Left lung (tissue), 10 donors: ENCODE results near the gene IKBIP. TPM values are rescaled to one million over a fixed set of nuclear protein-coding genes. Genes with fewer than 3 reads are reported as not detected.

Experiments used
- ATAC-seq: fragments of 200-7000 bp; cut with Tn5 transposase; one replicate; pipeline ENCODE4 v1.9.1; 2020; ENCODE audit warnings: moderate library complexity
- DNase-seq, 4 donors: peaks; one replicate each; pipeline ENCODE4 v3.0.0-alpha.2; 2013 to 2020
- H3K27ac ChIP-seq, 2 donors: fragments of 200-600 bp; sonication (generic) in 1 of 2; one replicate each; pipeline versions ENCODE4 v1.5.0 to v1.8.0; 2020 to 2021
- H3K27me3 ChIP-seq, 2 donors: fragments of 200-600 bp; sonication (generic) in 1 of 2; one replicate each; pipeline versions ENCODE4 v1.5.0 to v1.8.0; 2020 to 2021
- H3K36me3 ChIP-seq, 2 donors: fragments of 200-600 bp; sonication (generic) in 1 of 2; one replicate each; pipeline versions ENCODE4 v1.5.0 to v1.8.0; 2020 to 2021
- H3K4me1 ChIP-seq, 2 donors: fragments of 200-600 bp; one replicate each; pipeline ENCODE4 v1.8.0; 2021
- H3K4me3 ChIP-seq, 2 donors: fragments of 200-600 bp; sonication (generic) in 1 of 2; one replicate each; pipeline versions ENCODE4 v1.5.0 to v1.8.0; 2020 to 2021; ENCODE audit warnings: mild to moderate bottlenecking in 1 of 2
- H3K9me3 ChIP-seq, 2 donors: fragments of 200-600 bp; sonication (generic) in 1 of 2; one replicate each; pipeline versions ENCODE4 v1.5.0 to v1.8.0; 2020 to 2021
- intact Hi-C, 2 donors: fragments of 100-400 bp; cut with DNase I; formaldehyde crosslinking; loops; one replicate each; pipeline versions ENCODE4 v1.11.2 to v1.14.2; 2022
- polyA plus RNA-seq, 6 donors: library from polyadenylated mRNA; unstranded; fragments of 120-200 nt; gene quantifications; one replicate each; pipeline ENCODE4 v1.2.1, GENCODE V29; 2013; ENCODE audit not compliant: insufficient read length in 6 of 6
- total RNA-seq, 2 donors: library from RNA; stranded (reverse); fragmentation: NEBNext Ultra II Directional; extraction: Animal tissue kit (Norgen Biotek cat#: 25700); gene quantifications; one replicate each; pipeline ENCODE4 v1.2.1, GENCODE V29; 2021
- TF ChIP-seq, protein P1 (sequence below), 2 donors: fragments of 200-600 bp; sonication (generic) in 1 of 2; IDR thresholded peaks; one replicate each; pipeline versions ENCODE4 v1.5.0 to v1.8.0; 2021; ENCODE audit warnings: antibody characterized with exemption in 2 of 2
- donor health status: DM: no; HTN: yes; CAD: no.
- donor health status: DM: no; HTN: no; CAD: no.

The IKBIP gene
- total and polyA plus RNA-seq, 8 donors, result 23.6 to 31.7 (median 28.5) TPM

GRCh38 chr12:98671459-98671858, 26.9 kb upstream of the IKBIP start:
- intact Hi-C loops, result no loop called here
- Histone ChIP-seq H3K36me3 (peaks cover 0 to 83% of the 10 kb centered on the region in 2 donors), H3K9me3 (no peaks in the 10 kb centered on the region), H3K4me1 (no peaks in the 10 kb centered on the region), H3K27ac (no peak overlapping the region), H3K4me3 (no peak overlapping the region), H3K27me3 (no peaks in the 10 kb centered on the region)
- TF ChIP-seq, protein P1, sequence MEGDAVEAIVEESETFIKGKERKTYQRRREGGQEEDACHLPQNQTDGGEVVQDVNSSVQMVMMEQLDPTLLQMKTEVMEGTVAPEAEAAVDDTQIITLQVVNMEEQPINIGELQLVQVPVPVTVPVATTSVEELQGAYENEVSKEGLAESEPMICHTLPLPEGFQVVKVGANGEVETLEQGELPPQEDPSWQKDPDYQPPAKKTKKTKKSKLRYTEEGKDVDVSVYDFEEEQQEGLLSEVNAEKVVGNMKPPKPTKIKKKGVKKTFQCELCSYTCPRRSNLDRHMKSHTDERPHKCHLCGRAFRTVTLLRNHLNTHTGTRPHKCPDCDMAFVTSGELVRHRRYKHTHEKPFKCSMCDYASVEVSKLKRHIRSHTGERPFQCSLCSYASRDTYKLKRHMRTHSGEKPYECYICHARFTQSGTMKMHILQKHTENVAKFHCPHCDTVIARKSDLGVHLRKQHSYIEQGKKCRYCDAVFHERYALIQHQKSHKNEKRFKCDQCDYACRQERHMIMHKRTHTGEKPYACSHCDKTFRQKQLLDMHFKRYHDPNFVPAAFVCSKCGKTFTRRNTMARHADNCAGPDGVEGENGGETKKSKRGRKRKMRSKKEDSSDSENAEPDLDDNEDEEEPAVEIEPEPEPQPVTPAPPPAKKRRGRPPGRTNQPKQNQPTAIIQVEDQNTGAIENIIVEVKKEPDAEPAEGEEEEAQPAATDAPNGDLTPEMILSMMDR (IDR thresholded peaks at IDR 0.05), result no peak
- no peak for ATAC-seq
- DNase-seq, result peak in 1 of 4 donors; percentile 5

- Histone ChIP-seq H3K36me3 (peaks cover 0 to 85% of the 10 kb centered on the region in 2 donors), H3K27ac (no peak overlapping the region), H3K4me3 (no peak overlapping the region), H3K27me3 (no peaks in the 10 kb centered on the region), H3K4me1 (no peaks in the 10 kb centered on the region), H3K9me3 (no peaks in the 10 kb centered on the region)
- TF ChIP-seq, protein P1 (IDR thresholded peaks at IDR 0.05), result no peak
- no peak for DNase-seq
- ATAC-seq, result no peak
- intact Hi-C loops, result no loop called here
Measured at GRCh38 chr12:98669751-98670150, 25.2 kb upstream of the IKBIP start.

DNA sequence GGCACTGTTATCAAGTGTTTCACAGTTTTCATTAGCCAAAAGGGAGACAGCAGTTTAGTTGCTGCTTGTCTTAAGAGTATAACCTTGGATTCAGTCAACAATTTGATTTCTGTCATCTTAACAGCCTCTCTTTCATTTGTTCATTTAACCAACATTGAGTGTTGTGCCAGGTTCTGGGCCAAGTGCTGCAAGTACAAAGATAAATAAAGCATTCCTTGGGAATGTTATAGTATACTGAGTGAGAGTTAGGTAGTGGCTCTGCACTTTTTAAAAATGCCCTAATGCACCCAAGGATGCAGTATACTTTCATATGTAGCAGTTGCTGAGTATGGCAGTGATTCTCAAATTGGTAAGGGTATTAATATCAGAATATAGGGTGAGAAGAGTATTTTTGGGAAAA, 15.9 kb upstream of the IKBIP start:
- H3K36me3 ChIP-seq, result peaks cover 2 to 97% of the 10 kb centered on the region in 2 donors
- no peak overlapping the region for H3K4me3 ChIP-seq
- peak in 1 of 4 donors; percentile 6 for DNase-seq
- no peaks in the 10 kb centered on the region for H3K9me3 ChIP-seq
- peak; percentile 75 for ATAC-seq
- H3K27me3 ChIP-seq, result no peaks in the 10 kb centered on the region
- H3K4me1 ChIP-seq, result no peaks in the 10 kb centered on the region
- TF ChIP-seq, protein P1 (IDR thresholded peaks at IDR 0.05), result no peak
- H3K27ac ChIP-seq, result no peak overlapping the region
- intact Hi-C loops, result no loop called here

DNA sequence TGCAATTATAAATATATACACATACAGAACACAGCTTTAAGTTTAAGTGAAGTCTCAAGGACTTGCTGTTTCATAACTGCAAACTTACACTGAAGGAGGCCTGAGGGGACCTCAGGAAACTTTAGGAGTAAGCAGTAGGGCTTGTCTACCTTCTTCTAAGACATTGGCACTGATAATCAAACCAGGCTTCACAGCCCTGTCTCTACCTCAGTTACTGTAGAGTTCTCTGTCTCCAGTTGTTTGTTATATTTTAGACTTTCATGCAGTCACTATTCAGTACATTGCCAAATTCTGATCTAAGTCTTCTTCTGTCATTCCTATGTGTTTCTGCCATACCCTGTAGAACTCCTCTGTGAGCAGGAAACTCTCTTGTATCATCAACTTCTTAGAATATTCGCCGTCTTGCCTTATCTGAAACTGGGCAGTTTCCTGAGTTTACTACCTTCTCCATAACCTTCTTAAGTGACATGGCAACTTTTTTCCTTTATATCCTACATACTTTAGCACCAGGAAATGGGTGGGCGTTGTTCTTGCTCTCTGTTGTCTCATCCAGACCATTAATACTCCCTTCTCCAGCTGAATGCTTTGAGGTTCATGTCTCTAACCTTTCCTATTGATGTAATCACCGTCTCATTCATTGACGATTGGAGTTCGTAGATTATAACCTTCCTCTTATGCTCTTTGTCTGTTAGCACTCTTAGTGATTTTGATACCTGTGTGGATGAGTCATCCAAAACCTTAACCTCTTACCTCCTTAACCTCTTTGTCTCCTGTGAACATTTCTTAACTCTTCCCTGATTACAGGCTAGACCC, 11.9 kb upstream of the IKBIP start:
- intact Hi-C loops, result no loop called here
- peaks cover 2 to 76% of the 10 kb centered on the region in 2 donors for H3K36me3 ChIP-seq

More for the DNA sequence above, 11.9 kb upstream of the IKBIP start:
- TF ChIP-seq, protein P1 (IDR thresholded peaks at IDR 0.05), result no peak
- Histone ChIP-seq H3K27me3 (no peaks in the 10 kb centered on the region), H3K9me3 (no peaks in the 10 kb centered on the region), H3K27ac (peak overlapping the region in 1 of 2 donors; percentile 23), H3K4me1 (peaks cover 0 to 3% of the 10 kb centered on the region in 2 donors), H3K4me3 (no peak overlapping the region)
- ATAC-seq, result no peak
- no peak for DNase-seq
